Activated CD4-positive, alpha-beta memory T cell treated with anti-CD3 and anti-CD28 coated beads, Interleukin-2, amount 10 ng/mL, durations not matched to agents 7 days and 5 days (primary cell): ENCODE results near the gene GNL1. TPM values are rescaled to one million over a fixed set of nuclear protein-coding genes. Genes with fewer than 3 reads are reported as not detected.

Experiments used
- CTCF ChIA-PET: fragments of 350-600 bp; sonication (Branson Sonifier 250); formaldehyde crosslinking; loops from one replicate; lab custom pipeline; 2021; ENCODE audit warnings: antibody characterized with exemption, inconsistent platforms; lab: Charles Lee
- POLR2A ChIA-PET: fragments of 350-600 bp; sonication (Branson Sonifier 250); formaldehyde crosslinking; loops from one replicate; lab custom pipeline; 2021; ENCODE audit warnings: antibody characterized with exemption; lab: Charles Lee
- DNase-seq: peaks from one replicate; pipeline ENCODE4 v3.0.0-alpha.2; 2020
- H3K27ac Mint-ChIP-seq: one replicate; pipeline ENCODE4 v1.8.0; 2021; ENCODE audit warnings: mild to moderate bottlenecking, mixed read lengths
- H3K27me3 Mint-ChIP-seq: one replicate; pipeline ENCODE4 v1.8.0; 2021; ENCODE audit warnings: mixed read lengths
- H3K36me3 Mint-ChIP-seq: one replicate; pipeline ENCODE4 v1.8.0; 2021; ENCODE audit warnings: low read depth, mixed read lengths
- H3K4me1 Mint-ChIP-seq: one replicate; pipeline ENCODE4 v1.8.0; 2021; ENCODE audit warnings: mixed read lengths
- H3K4me3 Mint-ChIP-seq: one replicate; pipeline ENCODE4 v1.8.0; 2021; ENCODE audit warnings: mild to moderate bottlenecking, mixed read lengths
- H3K9me3 Mint-ChIP-seq: one replicate; pipeline ENCODE4 v1.8.0; 2021; ENCODE audit warnings: mixed read lengths
- total RNA-seq, 2 experiments: library from RNA; stranded (reverse); gene quantifications; one replicate each; pipeline ENCODE4 v1.2.3, GENCODE V29; 2021

The GNL1 gene
- total RNA-seq, 2 experiments from 2014 or later, result 62.1 to 70.8 TPM

- DNase-seq, result no peak
- H3K27ac Mint-ChIP-seq, result no peak overlapping the region
- H3K36me3 Mint-ChIP-seq, result peaks cover 70% of the 10 kb centered on the region
- H3K9me3 Mint-ChIP-seq, result no peaks in the 10 kb centered on the region
- H3K4me1 Mint-ChIP-seq, result peaks cover 3% of the 10 kb centered on the region
- ChIA-PET CTCF (interaction anchor here (0.6 to 1.6 kb wide), 7 partner anchors 46 to 140 kb away, joined by 3 to 11 read pairs (median 3); no protein-coding TSS in a partner anchor), POLR2A (interaction anchor here (0.6 to 2.1 kb wide), 4 partner anchors 10 to 108 kb away, joined by 3 to 6 read pairs (median 3); no protein-coding TSS in a partner anchor)
- H3K4me3 Mint-ChIP-seq, result no peak overlapping the region
- H3K27me3 Mint-ChIP-seq, result no peaks in the 10 kb centered on the region
Observed at GRCh38 chr6:30591008-30591407, 34.7 kb upstream of the GNL1 start.

- Mint-ChIP-seq H3K4me1 (peaks cover 3% of the 10 kb centered on the region), H3K9me3 (no peaks in the 10 kb centered on the region), H3K27me3 (no peaks in the 10 kb centered on the region), H3K36me3 (peaks cover 71% of the 10 kb centered on the region), H3K4me3 (no peak overlapping the region), H3K27ac (no peak overlapping the region)
- ChIA-PET POLR2A (interaction anchor here (0.6 to 2.1 kb wide), 7 partner anchors 10 to 131 kb away, joined by 3 to 6 read pairs (median 3); no protein-coding TSS in a partner anchor), CTCF (interaction anchor here (0.8 to 1.6 kb wide), 7 partner anchors 46 to 140 kb away, joined by 3 to 11 read pairs (median 3); no protein-coding TSS in a partner anchor)
- DNase-seq, result no peak
Observed at GRCh38 chr6:30590509-30590908, 34.2 kb upstream of the GNL1 start.

GRCh38 chr6:30589754-30590358, 33.6 kb upstream of the GNL1 start:
- ChIA-PET CTCF (interaction anchor here (0.7 to 1.6 kb wide), 8 partner anchors 8 to 141 kb away, joined by 3 to 11 read pairs (median 4); no protein-coding TSS in a partner anchor), POLR2A (interaction anchor here (0.7 to 2.1 kb wide), 6 partner anchors 11 to 131 kb away, joined by 3 to 6 read pairs (median 3); no protein-coding TSS in a partner anchor)
- H3K36me3 Mint-ChIP-seq, result peaks cover 73% of the 10 kb centered on the region
- no peaks in the 10 kb centered on the region for H3K9me3 Mint-ChIP-seq
- no peak overlapping the region for H3K27ac Mint-ChIP-seq
- H3K4me1 Mint-ChIP-seq, result peaks cover 3% of the 10 kb centered on the region
- no peaks in the 10 kb centered on the region for H3K27me3 Mint-ChIP-seq
- no peak overlapping the region for H3K4me3 Mint-ChIP-seq
- DNase-seq, result no peak

- CTCF ChIA-PET, result interaction anchor here (1.0 to 2.8 kb wide), 3 partner anchors 13 to 100 kb away, joined by 4 to 10 read pairs (median 7); no protein-coding TSS in a partner anchor
- Mint-ChIP-seq H3K4me1 (no peaks in the 10 kb centered on the region), H3K9me3 (no peaks in the 10 kb centered on the region), H3K36me3 (peaks cover 79% of the 10 kb centered on the region), H3K4me3 (no peak overlapping the region), H3K27ac (no peak overlapping the region), H3K27me3 (no peaks in the 10 kb centered on the region)
- POLR2A ChIA-PET, result interaction anchor here (1.0 to 1.7 kb wide), 2 partner anchors 11 to 31 kb away, joined by 4 to 5 read pairs; no protein-coding TSS in a partner anchor
- DNase-seq, result no peak
Observed at GRCh38 chr6:30583921-30584320, 27.6 kb upstream of the GNL1 start.

- Mint-ChIP-seq H3K36me3 (peaks cover 69% of the 10 kb centered on the region), H3K27me3 (no peaks in the 10 kb centered on the region), H3K4me1 (peaks cover 26% of the 10 kb centered on the region), H3K27ac (no peak overlapping the region), H3K9me3 (no peaks in the 10 kb centered on the region), H3K4me3 (no peak overlapping the region)
- ChIA-PET CTCF (interaction anchor here (0.8 to 1.9 kb wide), 2 partner anchors 19 to 96 kb away, joined by 3 to 8 read pairs; no protein-coding TSS in a partner anchor), POLR2A (interaction anchor here (0.6 to 1.8 kb wide), 4 partner anchors 21 to 39 kb away, joined by 3 to 7 read pairs (median 4); partner anchors contain the start of genes GNL1, MRPS18B and PPP1R10)
- no peak for DNase-seq
Observed at GRCh38 chr6:30578051-30578450, 21.8 kb upstream of the GNL1 start.

GRCh38 chr6:30573113-30573512, 16.8 kb upstream of the GNL1 start:
- no peak for DNase-seq
- Mint-ChIP-seq H3K4me3 (peak overlapping the region; percentile 97), H3K27me3 (no peaks in the 10 kb centered on the region), H3K9me3 (no peaks in the 10 kb centered on the region), H3K27ac (peak overlapping the region; percentile 27), H3K36me3 (peaks cover 37% of the 10 kb centered on the region), H3K4me1 (peaks cover 64% of the 10 kb centered on the region)
- POLR2A ChIA-PET, result interaction anchor here (1.5 kb wide), 1 partner anchor 16 kb away, joined by 5 read pairs; the partner anchor contains the start of genes GNL1 and PRR3
- CTCF ChIA-PET, result interaction anchor here (2.1 kb wide), 1 partner anchor 91 kb away, joined by 5 read pairs; no protein-coding TSS in a partner anchor

- H3K27ac Mint-ChIP-seq, result peak overlapping the region; percentile 97
- DNase-seq, result no peak
- H3K36me3 Mint-ChIP-seq, result peaks cover 27% of the 10 kb centered on the region
- peak overlapping the region; percentile 97 for H3K4me3 Mint-ChIP-seq
- no peaks in the 10 kb centered on the region for H3K9me3 Mint-ChIP-seq
- CTCF ChIA-PET, result interaction anchor here (0.6 kb wide), 1 partner anchor 27 kb away, joined by 3 read pairs; no protein-coding TSS in a partner anchor
- POLR2A ChIA-PET, result interaction anchor here (0.7 kb wide), 1 partner anchor 15 kb away, joined by 3 read pairs; the partner anchor contains the start of gene PRR3
- H3K4me1 Mint-ChIP-seq, result peaks cover 67% of the 10 kb centered on the region
- H3K27me3 Mint-ChIP-seq, result no peaks in the 10 kb centered on the region
Observed at GRCh38 chr6:30572148-30572547, 15.9 kb upstream of the GNL1 start.

GRCh38 chr6:30571762-30572082, 15.4 kb upstream of the GNL1 start:
- Mint-ChIP-seq H3K9me3 (no peaks in the 10 kb centered on the region), H3K36me3 (peaks cover 23% of the 10 kb centered on the region), H3K27ac (peak overlapping the region; percentile 97), H3K4me1 (peaks cover 66% of the 10 kb centered on the region), H3K27me3 (no peaks in the 10 kb centered on the region), H3K4me3 (peak overlapping the region; percentile 97)
- CTCF ChIA-PET, result interaction anchor here (0.7 to 2.3 kb wide), 10 partner anchors 14 to 159 kb away, joined by 3 to 15 read pairs (median 5); partner anchors contain the start of genes DHX16, GNL1 and PRR3
- no peak for DNase-seq
- POLR2A ChIA-PET, result interaction anchor here (0.9 to 2.8 kb wide), 15 partner anchors 15 to 505 kb away, joined by 3 to 61 read pairs (median 10); partner anchors contain the start of genes GNL1, MRPS18B, PPP1R11 and PRR3

- Mint-ChIP-seq H3K4me1 (peaks cover 63% of the 10 kb centered on the region), H3K27me3 (no peaks in the 10 kb centered on the region), H3K36me3 (peaks cover 18% of the 10 kb centered on the region), H3K9me3 (no peaks in the 10 kb centered on the region), H3K27ac (peak within 1 kb of the TSS; percentile 97), H3K4me3 (peak within 1 kb of the TSS; percentile 97)
- DNase-seq, result peak; percentile 99
- ChIA-PET CTCF (interaction anchor here (0.7 to 2.3 kb wide), 11 partner anchors 14 to 160 kb away, joined by 3 to 15 read pairs (median 5); partner anchors contain the start of genes DHX16, GNL1 and PRR3), POLR2A (interaction anchor here (0.8 to 2.8 kb wide), 22 partner anchors 9 to 505 kb away, joined by 3 to 61 read pairs (median 5); partner anchors contain the start of genes GNL1, MDC1, MRPS18B and PPP1R11)
Observed at GRCh38 chr6:30571075-30571761, 14.9 kb upstream of the GNL1 start, which contains the start of gene ABCF1. Gene ABCF1, plus strand, starts transcription at chr6:30571442. Its CDS starts 46 bp downstream, at chr6:30571488.

- no peak for DNase-seq
- H3K27ac Mint-ChIP-seq, result peak overlapping the region; percentile 97
- ChIA-PET CTCF (interaction anchor here (0.9 to 2.3 kb wide), 12 partner anchors 13 to 160 kb away, joined by 3 to 15 read pairs (median 5); partner anchors contain the start of genes DHX16, GNL1 and PRR3), POLR2A (interaction anchor here (0.8 to 2.8 kb wide), 23 partner anchors 8 to 504 kb away, joined by 3 to 61 read pairs (median 5); partner anchors contain the start of genes GNL1, MDC1, MRPS18B and PPP1R11)
- peaks cover 63% of the 10 kb centered on the region for H3K4me1 Mint-ChIP-seq
- H3K36me3 Mint-ChIP-seq, result peaks cover 18% of the 10 kb centered on the region
- no peaks in the 10 kb centered on the region for H3K9me3 Mint-ChIP-seq
- peak overlapping the region; percentile 97 for H3K4me3 Mint-ChIP-seq
- H3K27me3 Mint-ChIP-seq, result no peaks in the 10 kb centered on the region
Observed at GRCh38 chr6:30570740-30571074, 14.4 kb upstream of the GNL1 start.

GRCh38 chr6:30570263-30570662, 14.0 kb upstream of the GNL1 start:
- peaks cover 18% of the 10 kb centered on the region for H3K36me3 Mint-ChIP-seq
- peaks cover 63% of the 10 kb centered on the region for H3K4me1 Mint-ChIP-seq
- no peaks in the 10 kb centered on the region for H3K27me3 Mint-ChIP-seq
- H3K9me3 Mint-ChIP-seq, result no peaks in the 10 kb centered on the region
- H3K4me3 Mint-ChIP-seq, result peak overlapping the region; percentile 97
- ChIA-PET POLR2A (interaction anchor here (0.7 to 2.8 kb wide), 19 partner anchors 8 to 150 kb away, joined by 3 to 61 read pairs (median 6); partner anchors contain the start of genes GNL1, MDC1, MRPS18B and PRR3), CTCF (interaction anchor here (0.9 to 2.3 kb wide), 11 partner anchors 13 to 161 kb away, joined by 3 to 15 read pairs (median 5); partner anchors contain the start of genes DHX16, GNL1 and PRR3)
- H3K27ac Mint-ChIP-seq, result no peak overlapping the region
- DNase-seq, result no peak

GRCh38 chr6:30568245-30568644, 12.0 kb upstream of the GNL1 start:
- Mint-ChIP-seq H3K36me3 (peaks cover 16% of the 10 kb centered on the region), H3K4me3 (no peak overlapping the region), H3K27me3 (no peaks in the 10 kb centered on the region), H3K9me3 (no peaks in the 10 kb centered on the region), H3K27ac (no peak overlapping the region), H3K4me1 (peaks cover 50% of the 10 kb centered on the region)
- CTCF ChIA-PET, result no interaction called here
- POLR2A ChIA-PET, result no interaction called here
- no peak for DNase-seq
